SK-N-SH (cell line): Measurements from ENCODE around the gene TUBGCP5. TPM values are rescaled to one million over a fixed set of nuclear protein-coding genes. Genes with fewer than 3 reads are reported as not detected.
"Not testable (repeated sequence)": the region's sequence is repeated elsewhere in the genome, so short reads cannot be mapped to it uniquely, and the experiment has no call there.

ENCODE experiments used
- CTCF ChIA-PET: fragments of 300-600, 350-600 bp; formaldehyde crosslinking; extraction: SDS; loops from one replicate; lab custom pipeline; 2021; lab: Yijun Ruan, JAX
- POLR2A ChIA-PET: fragments of 350-600 bp; sonication (Branson Sonifier 250); formaldehyde crosslinking; extraction: SDS; loops from one replicate; lab custom pipeline; 2020; ENCODE audit warnings: antibody characterized with exemption, inconsistent platforms; lab: Yijun Ruan, JAX
- DNase-seq: peaks from one replicate; pipeline ENCODE4 v3.0.0; 2012
- H2AFZ ChIP-seq: fragments of 200-600 bp; sonication (generic); 2 replicates; pipeline ENCODE4 v1.8.1; 2016; ENCODE audit warnings: antibody characterized with exemption, mild to moderate bottlenecking, low read depth
- H3F3A ChIP-seq: fragments of 200-600 bp; sonication (generic); replicated peaks from 2 replicates; pipeline ENCODE3; 2016; ENCODE audit warnings: antibody characterized with exemption, mild to moderate bottlenecking; ENCODE audit not compliant: insufficient read depth
- H3K27ac ChIP-seq, 2 experiments: fragments of 200-500 bp in 1 of 2; fragments of 200-600 bp in 1 of 2; sonication (Bioruptor generic) in 1 of 2; sonication (generic), shearing (Covaris generic) in 1 of 2; 2 replicates each; pipeline versions ENCODE4 v1.5.1 to v1.6.1; 2014 to 2016; ENCODE audit warnings: low read depth in 2 of 2, inconsistent platforms in 1 of 2, low read length in 1 of 2, mild to moderate bottlenecking in 1 of 2, mixed read lengths in 1 of 2
- H3K27me3 ChIP-seq: fragments of 200-600 bp; sonication (generic), shearing (Covaris generic); 2 replicates; pipeline ENCODE4 v1.6.1; 2016; ENCODE audit warnings: mixed run types; ENCODE audit not compliant: insufficient read depth
- H3K36me3 ChIP-seq, 2 experiments: fragments of 200-500 bp in 1 of 2; fragments of 200-600 bp in 1 of 2; sonication (Bioruptor generic) in 1 of 2; sonication (generic) in 1 of 2; replicated peaks in 1 of 2; 2 replicates each; pipeline versions ENCODE3 to v1.5.1; 2014 to 2016; ENCODE audit warnings: low read length in 1 of 2, mild to moderate bottlenecking in 1 of 2; ENCODE audit not compliant: insufficient read depth in 2 of 2, control insufficient read depth in 1 of 2
- H3K4me1 ChIP-seq, 2 experiments: fragments of 200-500 bp in 1 of 2; fragments of 200-600 bp in 1 of 2; sonication (Bioruptor generic) in 1 of 2; sonication (generic), shearing (Covaris generic) in 1 of 2; 2 replicates each; pipeline versions ENCODE4 v1.5.1 to v1.6.1; 2014 to 2016; ENCODE audit warnings: low read depth in 1 of 2, low read length in 1 of 2, mixed run types in 1 of 2; ENCODE audit not compliant: insufficient read depth in 2 of 2, control insufficient read depth in 1 of 2
- H3K4me2 ChIP-seq: fragments of 200-600 bp; sonication (generic), shearing (Covaris generic); 2 replicates; pipeline ENCODE4 v1.6.1; 2017; ENCODE audit warnings: mixed run types
- H3K4me3 ChIP-seq, 2 experiments: fragments of 200-500 bp in 1 of 2; fragments of 200-600 bp in 1 of 2; sonication (Bioruptor generic) in 1 of 2; sonication (generic), shearing (Covaris generic) in 1 of 2; 2 replicates each; pipeline versions ENCODE4 v1.5.1 to v1.8.1; 2014 to 2016; ENCODE audit warnings: low read depth in 2 of 2, inconsistent platforms in 1 of 2, low read length in 1 of 2, mild to moderate bottlenecking in 1 of 2, mixed read lengths in 1 of 2, moderate library complexity in 1 of 2
- H3K79me2 ChIP-seq: fragments of 200-600 bp; sonication (generic); 2 replicates; pipeline ENCODE4 v1.8.1; 2017; ENCODE audit warnings: mild to moderate bottlenecking; ENCODE audit not compliant: insufficient read depth
- H3K9ac ChIP-seq: fragments of 200-600 bp; sonication (generic); 2 replicates; pipeline ENCODE4 v1.6.1; 2017; ENCODE audit warnings: mixed run types
- H3K9me2 ChIP-seq: fragments of 200-600 bp; sonication (generic); 2 replicates; pipeline ENCODE4 v1.6.1; 2017; ENCODE audit warnings: mixed run types
- H3K9me3 ChIP-seq: fragments of 200-600 bp; sonication (generic); 2 replicates; pipeline ENCODE4 v1.6.1; 2017; ENCODE audit warnings: mixed run types, mild to moderate bottlenecking, moderate library complexity
- H4K20me1 ChIP-seq: fragments of 200-600 bp; sonication (generic); 2 replicates; pipeline ENCODE4 v1.6.1; 2017; ENCODE audit warnings: mild to moderate bottlenecking, mixed run types; ENCODE audit not compliant: insufficient read depth
- ELF1 ChIP-seq: IDR thresholded peaks from 2 replicates; pipeline ENCODE4 v1.4.0; 2012
- EP300 ChIP-seq, 2 experiments: IDR thresholded peaks; 2 replicates each; pipeline versions ENCODE4 v1.4.0 to v1.6.1; 2012; ENCODE audit warnings: borderline replicate concordance in 1 of 2, low read depth in 1 of 2, low read length in 1 of 2
- FOXJ3 ChIP-seq: sonication (generic); formaldehyde crosslinking; IDR thresholded peaks from 2 replicates; pipeline ENCODE4 v1.5.1; 2020; ENCODE audit warnings: mild to moderate bottlenecking, missing genetic modification reagents
- GATA2 ChIP-seq: sonication (generic); formaldehyde crosslinking; IDR thresholded peaks from 2 replicates; pipeline ENCODE4 v1.5.0; 2020; ENCODE audit warnings: mild to moderate bottlenecking, missing genetic modification reagents
- JUND ChIP-seq: IDR thresholded peaks from 2 replicates; pipeline ENCODE4 v1.4.0; 2012
- NRF1 ChIP-seq: IDR thresholded peaks from 2 replicates; pipeline ENCODE4 v1.6.1; 2012; ENCODE audit warnings: low read depth, mild to moderate bottlenecking, low read length
- REST ChIP-seq: IDR thresholded peaks from 2 replicates; pipeline ENCODE4 v1.6.1; 2012; ENCODE audit warnings: mild to moderate bottlenecking, low read depth, low read length, moderate library complexity
- RFX5 ChIP-seq: IDR thresholded peaks from 2 replicates; pipeline ENCODE4 v1.6.1; 2012; ENCODE audit warnings: mild to moderate bottlenecking, improper control_type of control experiment, low read length
- SIN3A ChIP-seq: IDR thresholded peaks from 2 replicates; pipeline ENCODE4 v1.6.1; 2012; ENCODE audit warnings: low read depth, mild to moderate bottlenecking, low read length, moderate library complexity, borderline replicate concordance
- SMC3 ChIP-seq: IDR thresholded peaks from 2 replicates; pipeline ENCODE4 v1.6.1; 2012; ENCODE audit warnings: low read depth, low read length, improper control_type of control experiment
- TEAD4 ChIP-seq: IDR thresholded peaks from 2 replicates; pipeline ENCODE4 v1.4.0; 2012; ENCODE audit warnings: mild to moderate bottlenecking, borderline replicate concordance; ENCODE audit not compliant: insufficient read depth
- USF1 ChIP-seq: IDR thresholded peaks from 2 replicates; pipeline ENCODE4 v1.4.0; 2012; ENCODE audit warnings: low read depth, borderline replicate concordance
- WGBS: methylation state at CpG from one replicate; pipeline ENCODE4 v1.1.6; 2017; ENCODE audit warnings: low lambda C conversion rate; 5-methylcytosine and 5-hydroxymethylcytosine counted together
- polyA plus RNA-seq, 3 experiments: library from polyadenylated mRNA; depleted of rRNA; stranded (reverse); fragments of >200 nt; gene quantifications; 2 replicates each; pipeline ENCODE4 v1.2.3, GENCODE V29; 2012

The TUBGCP5 gene
- polyA plus RNA-seq, 1 of the 3 experiments (the other 2 are of a cell fraction) = 8.7 TPM

GRCh38 chr15:23083115-23083514, 43.7 kb upstream of the TUBGCP5 start:
- Histone ChIP-seq H3K9ac (no peak overlapping the region), H3K9me3 (no peaks in the 10 kb centered on the region), H3K36me3 (no peaks in the 10 kb centered on the region), H3K4me1 (no peaks in the 10 kb centered on the region), H3K9me2 (no peaks in the 10 kb centered on the region), H3K4me2 (no peak overlapping the region), H3K79me2 (no peaks in the 10 kb centered on the region), H4K20me1 (no peaks in the 10 kb centered on the region), H3K27ac (no peak overlapping the region), H3F3A (no peaks in the 10 kb centered on the region), H3K4me3 (no peak overlapping the region), H2AFZ (no peak overlapping the region), H3K27me3 (peaks cover 39% of the 10 kb centered on the region; the same call in 1 of the 2 replicates)
- 0% methylated on average over 1 of the region's 1 CpG for WGBS
- no peak for DNase-seq
- CTCF ChIA-PET = no interaction called here
- POLR2A ChIA-PET = no interaction called here
- no peak for TF ChIP-seq TEAD4
- TF ChIP-seq ELF1 = no peak
- TF ChIP-seq FOXJ3 (CRISPR knock-in tag) = no peak
- TF ChIP-seq SIN3A = no peak
- TF ChIP-seq NRF1 = no peak
- no peak for TF ChIP-seq REST
- no peak for TF ChIP-seq EP300 (IDR thresholded peaks at IDR 0.05; ENCODE audit: borderline replicate concordance in 1 of 2, low read depth in 1 of 2, low read length in 1 of 2)
- TF ChIP-seq JUND = no peak
- TF ChIP-seq SMC3 = no peak
- no peak for TF ChIP-seq USF1
- no peak for TF ChIP-seq GATA2 (CRISPR knock-in tag)
- TF ChIP-seq RFX5 = no peak

- DNase-seq, H4K20me1 ChIP-seq, H3F3A ChIP-seq, H3K9me2 ChIP-seq, H3K4me3 ChIP-seq, H3K9ac ChIP-seq, POLR2A ChIA-PET, H3K27ac ChIP-seq, H3K4me2 ChIP-seq, H3K4me1 ChIP-seq, H2AFZ ChIP-seq, H3K9me3 ChIP-seq, H3K36me3 ChIP-seq, CTCF ChIA-PET, H3K79me2 ChIP-seq: not testable (repeated sequence)
- WGBS = 7% methylated on average over 8 of the region's 8 CpGs
- peaks cover 39% of the 10 kb centered on the region; the same call in 1 of the 2 replicates for H3K27me3 ChIP-seq
Observed at GRCh38 chr15:23081996-23082737, 42.8 kb upstream of the TUBGCP5 start.
